ENCODE results near the gene IRAG1. TPM values are rescaled to one million over a fixed set of nuclear protein-coding genes. Genes with fewer than 3 reads are reported as not detected.

IRAG1 gene
- total RNA-seq, 4 donors from 2014 or later = 21.2 to 240 (median 107) TPM

DNA sequence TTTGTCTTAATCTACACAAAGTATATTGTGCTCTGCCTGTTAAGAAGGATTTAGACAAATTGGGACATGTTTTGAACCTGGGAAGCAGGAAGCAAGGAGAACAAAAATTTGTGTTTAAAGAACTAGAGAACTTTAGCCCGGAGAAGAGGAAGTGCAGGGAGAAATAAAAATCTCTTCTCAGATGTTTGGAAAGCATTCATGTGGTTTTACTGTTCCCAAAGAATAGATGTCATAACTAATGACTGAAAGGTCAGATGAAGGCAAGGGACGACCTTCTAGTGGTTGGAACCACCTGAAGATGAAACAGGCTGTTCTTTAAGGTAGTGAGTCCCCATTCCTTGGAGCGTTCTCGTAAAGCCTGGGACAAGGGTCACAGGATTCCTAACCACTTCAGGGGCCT lies 38.3 kb downstream of the IRAG1 start:
- peaks cover 14 to 34% of the 10 kb centered on the region in 2 donors for H3K4me1 ChIP-seq
- intact Hi-C loops (cut with DNase I; ENCODE audit: low total_unique reads) = no loop called here
- no peak for DNase-seq
- H3K27ac ChIP-seq = peak overlapping the region; percentile 79 to 86
- H3K36me3 ChIP-seq = no peaks in the 10 kb centered on the region
- no peaks in the 10 kb centered on the region for H3K27me3 ChIP-seq
- H3K4me3 ChIP-seq = no peak overlapping the region
- no peaks in the 10 kb centered on the region for H3K9me3 ChIP-seq
- TF ChIP-seq CTCF (IDR thresholded peaks at IDR 0.05) (no peak), POLR2A (IDR thresholded peaks at IDR 0.05) (no peak)

- intact Hi-C loops (cut with DNase I; ENCODE audit: low total_unique reads) = no loop called here
Measured at GRCh38 chr11:10654811-10655150, 38.8 kb downstream of the IRAG1 start.

GRCh38 chr11:10653946-10654810 lies 39.4 kb downstream of the IRAG1 start:
- Histone ChIP-seq H3K4me1 (peaks cover 5 to 24% of the 10 kb centered on the region in 2 donors), H3K36me3 (no peaks in the 10 kb centered on the region), H3K9me3 (no peaks in the 10 kb centered on the region), H3K27ac (peak overlapping the region in 1 of 2 donors; percentile 86), H3K27me3 (no peaks in the 10 kb centered on the region), H3K4me3 (no peak overlapping the region)
- intact Hi-C loops (cut with DNase I; ENCODE audit: low total_unique reads) = no loop called here
- DNase-seq = no peak
- no peak for TF ChIP-seq POLR2A (IDR thresholded peaks at IDR 0.05)
- peak; percentile 39 to 56 (median 49) for TF ChIP-seq CTCF (IDR thresholded peaks at IDR 0.05)

More at GRCh38 chr11:10654811-10655150, 38.8 kb downstream of the IRAG1 start:
- DNase-seq = no peak
- H3K27ac ChIP-seq = peak overlapping the region in 1 of 2 donors; percentile 86
- peaks cover 9 to 30% of the 10 kb centered on the region in 2 donors for H3K4me1 ChIP-seq
- no peaks in the 10 kb centered on the region for H3K9me3 ChIP-seq
- no peaks in the 10 kb centered on the region for H3K27me3 ChIP-seq
- H3K36me3 ChIP-seq = no peaks in the 10 kb centered on the region
- no peak for TF ChIP-seq POLR2A (IDR thresholded peaks at IDR 0.05)
- no peak for TF ChIP-seq CTCF (IDR thresholded peaks at IDR 0.05)
- H3K4me3 ChIP-seq = no peak overlapping the region

GRCh38 chr11:10653261-10653660 lies 40.3 kb downstream of the IRAG1 start:
- Histone ChIP-seq H3K27me3 (no peaks in the 10 kb centered on the region), H3K4me3 (no peak overlapping the region), H3K4me1 (peaks cover 0 to 14% of the 10 kb centered on the region in 2 donors), H3K27ac (peak overlapping the region in 1 of 2 donors; percentile 22), H3K9me3 (no peaks in the 10 kb centered on the region), H3K36me3 (no peaks in the 10 kb centered on the region)
- DNase-seq = no peak
- no peak for TF ChIP-seq POLR2A (IDR thresholded peaks at IDR 0.05)
- TF ChIP-seq CTCF (IDR thresholded peaks at IDR 0.05) = no peak
- intact Hi-C loops (cut with DNase I; ENCODE audit: low total_unique reads) = no loop called here

DNA sequence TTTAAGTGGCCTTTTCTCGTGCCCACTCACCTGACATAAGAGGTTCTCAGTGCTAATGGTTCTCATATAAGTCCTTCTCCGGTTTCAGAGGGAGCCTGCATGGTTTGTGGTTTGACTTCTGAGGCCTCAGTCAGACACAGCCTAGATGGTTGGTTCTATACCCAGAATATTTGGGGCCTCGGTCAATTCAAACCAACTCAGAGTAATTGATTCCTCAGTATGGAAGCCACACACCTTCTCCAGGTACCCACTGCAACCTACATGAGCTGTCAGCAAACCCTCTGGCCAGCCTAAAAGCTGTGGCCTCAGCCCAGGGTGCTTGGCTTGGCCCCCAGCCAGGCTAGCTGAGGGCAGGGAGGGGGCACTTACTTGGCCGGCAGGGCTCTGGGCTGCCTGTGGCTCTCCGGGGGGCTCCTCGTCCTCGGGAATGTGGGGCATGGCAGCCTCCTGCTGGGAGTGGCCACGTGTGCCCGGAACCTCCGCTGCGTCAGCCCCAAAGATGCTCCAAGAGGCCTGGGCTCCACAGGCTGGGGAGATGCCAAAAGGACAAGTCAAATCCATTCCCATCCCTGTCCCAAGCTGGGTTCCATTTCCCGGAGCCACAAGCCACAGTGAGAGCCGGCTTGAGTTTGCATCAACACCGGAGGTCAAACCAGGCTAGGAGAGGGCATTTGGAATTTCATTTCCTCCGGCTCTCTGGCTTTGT lies 41.7 kb downstream of the IRAG1 start:
- H3K4me3 ChIP-seq = no peak overlapping the region
- H3K9me3 ChIP-seq = no peaks in the 10 kb centered on the region
- TF ChIP-seq POLR2A (IDR thresholded peaks at IDR 0.05) (no peak), CTCF (IDR thresholded peaks at IDR 0.05) (no peak)
- H3K4me1 ChIP-seq = peaks cover 0 to 6% of the 10 kb centered on the region in 2 donors
- no peak for DNase-seq
- H3K27ac ChIP-seq = peak overlapping the region; percentile 9 to 22
- intact Hi-C loops (cut with DNase I; ENCODE audit: low total_unique reads) = no loop called here
- H3K27me3 ChIP-seq = no peaks in the 10 kb centered on the region
- no peaks in the 10 kb centered on the region for H3K36me3 ChIP-seq

Measured in uterus (tissue), 4 donors.